Cardiac muscle cell (in vitro differentiated cells and primary cell): ENCODE data around the gene CDIPT. TPM values are rescaled to one million over a fixed set of nuclear protein-coding genes. Genes with fewer than 3 reads are reported as not detected.
A peak's percentile ranks its signal among the peaks of the same experiment; 100 is the strongest.

ENCODE experiments used
- DNase-seq, 2 donors: peaks; one replicate each; pipeline versions ENCODE4 v3.0.0 to v3.0.0-alpha.2; 2010 to 2017; ENCODE audit warnings: low read depth in 1 of 2, low spot score in 1 of 2
- H3K27ac ChIP-seq: fragments of 200-600 bp; sonication (generic); 2 replicates; pipeline ENCODE4 v1.5.1; 2016
- H3K27me3 ChIP-seq: fragments of 200-600 bp; sonication (generic); 2 replicates; pipeline ENCODE4 v1.6.0; 2016; ENCODE audit warnings: control low read depth
- H3K36me3 ChIP-seq: fragments of 200-600 bp; sonication (generic); 2 replicates; pipeline ENCODE4 v1.5.1; 2016; ENCODE audit warnings: control low read depth
- H3K4me1 ChIP-seq: fragments of 200-600 bp; sonication (generic); 2 replicates; pipeline ENCODE4 v1.8.1; 2017; ENCODE audit warnings: low read depth, mild to moderate bottlenecking, mixed run types
- H3K4me3 ChIP-seq: fragments of 200-600 bp; sonication (generic); 2 replicates; pipeline ENCODE4 v1.5.1; 2016; ENCODE audit warnings: mild to moderate bottlenecking
- H3K9me3 ChIP-seq: fragments of 200-600 bp; sonication (generic); 2 replicates; pipeline ENCODE4 v1.5.1; 2017; ENCODE audit warnings: low read depth, mild to moderate bottlenecking, control low read depth
- polyA plus RNA-seq: library from polyadenylated mRNA; unstranded; fragments of >200 nt; fragmentation: Nextera tagmentation; extraction: Ambion mirVana; gene quantifications from 2 replicates; pipeline ENCODE4 v1.2.1, GENCODE V29; 2016
- total RNA-seq: library from RNA; depleted of rRNA; stranded (reverse); fragments of >200 nt; gene quantifications from 2 replicates; pipeline ENCODE4 v1.2.3, GENCODE V29; 2016
- TF ChIP-seq, protein P1 (sequence below): IDR thresholded peaks from 2 replicates; pipeline ENCODE4 v1.5.1; 2012; ENCODE audit warnings: low read depth, mild to moderate bottlenecking, low read length

The CDIPT gene
- total and polyA plus RNA-seq, 2 experiments from 2014 or later: 139 to 144 TPM

DNA sequence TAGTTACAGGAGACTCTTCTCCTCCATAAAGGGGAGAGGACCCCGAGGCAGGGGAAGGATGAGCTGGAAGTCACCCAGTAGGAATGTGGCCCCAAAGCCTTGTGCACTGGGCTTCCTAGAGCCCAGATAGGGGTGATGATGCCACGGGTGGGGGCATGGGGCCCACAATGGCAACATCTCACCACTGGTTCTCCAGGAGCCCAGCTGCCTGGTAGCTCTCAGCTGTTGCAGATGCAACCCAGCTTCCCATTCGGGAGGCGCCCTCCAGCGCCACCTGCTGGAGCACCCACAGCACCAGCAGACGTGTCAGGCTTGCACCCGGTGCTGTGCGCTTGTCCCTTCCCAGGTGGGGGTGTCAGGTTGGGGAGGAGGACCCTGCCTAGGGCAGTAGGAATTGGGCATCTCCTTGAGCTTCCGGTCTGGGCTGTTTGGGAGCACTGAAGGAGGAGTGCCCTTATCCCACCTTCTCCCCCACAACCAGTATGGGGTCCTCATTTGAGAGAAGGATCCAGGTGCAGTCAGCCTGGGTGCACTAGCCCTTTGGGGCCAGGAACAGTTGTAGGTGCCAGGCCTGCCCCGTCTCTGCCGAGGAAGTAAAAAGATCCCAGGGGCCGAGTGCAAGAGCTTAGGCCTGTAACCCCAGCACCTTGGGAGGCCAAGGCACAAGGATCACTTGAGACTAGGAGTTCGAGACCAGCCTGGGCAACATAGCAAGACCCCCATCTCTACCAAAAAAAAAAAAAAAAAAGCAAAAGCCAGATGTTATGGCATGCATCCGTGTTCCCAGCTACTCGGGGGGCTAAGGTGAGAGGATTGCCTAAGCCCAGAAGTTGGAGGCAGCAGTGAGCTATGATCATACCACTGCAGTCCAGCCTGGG lies 14.4 kb downstream of the CDIPT start:
- no peaks in the 10 kb centered on the region for H3K36me3 ChIP-seq
- no peaks in the 10 kb centered on the region for H3K9me3 ChIP-seq
- no peak overlapping the region for H3K4me3 ChIP-seq
- H3K27ac ChIP-seq: peak overlapping the region; percentile 80
- no peaks in the 10 kb centered on the region for H3K27me3 ChIP-seq
- TF ChIP-seq, protein P1, sequence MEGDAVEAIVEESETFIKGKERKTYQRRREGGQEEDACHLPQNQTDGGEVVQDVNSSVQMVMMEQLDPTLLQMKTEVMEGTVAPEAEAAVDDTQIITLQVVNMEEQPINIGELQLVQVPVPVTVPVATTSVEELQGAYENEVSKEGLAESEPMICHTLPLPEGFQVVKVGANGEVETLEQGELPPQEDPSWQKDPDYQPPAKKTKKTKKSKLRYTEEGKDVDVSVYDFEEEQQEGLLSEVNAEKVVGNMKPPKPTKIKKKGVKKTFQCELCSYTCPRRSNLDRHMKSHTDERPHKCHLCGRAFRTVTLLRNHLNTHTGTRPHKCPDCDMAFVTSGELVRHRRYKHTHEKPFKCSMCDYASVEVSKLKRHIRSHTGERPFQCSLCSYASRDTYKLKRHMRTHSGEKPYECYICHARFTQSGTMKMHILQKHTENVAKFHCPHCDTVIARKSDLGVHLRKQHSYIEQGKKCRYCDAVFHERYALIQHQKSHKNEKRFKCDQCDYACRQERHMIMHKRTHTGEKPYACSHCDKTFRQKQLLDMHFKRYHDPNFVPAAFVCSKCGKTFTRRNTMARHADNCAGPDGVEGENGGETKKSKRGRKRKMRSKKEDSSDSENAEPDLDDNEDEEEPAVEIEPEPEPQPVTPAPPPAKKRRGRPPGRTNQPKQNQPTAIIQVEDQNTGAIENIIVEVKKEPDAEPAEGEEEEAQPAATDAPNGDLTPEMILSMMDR: peak; percentile 89
- DNase-seq: peak; percentile 68 to 74
- H3K4me1 ChIP-seq: peaks cover 9% of the 10 kb centered on the region

DNA sequence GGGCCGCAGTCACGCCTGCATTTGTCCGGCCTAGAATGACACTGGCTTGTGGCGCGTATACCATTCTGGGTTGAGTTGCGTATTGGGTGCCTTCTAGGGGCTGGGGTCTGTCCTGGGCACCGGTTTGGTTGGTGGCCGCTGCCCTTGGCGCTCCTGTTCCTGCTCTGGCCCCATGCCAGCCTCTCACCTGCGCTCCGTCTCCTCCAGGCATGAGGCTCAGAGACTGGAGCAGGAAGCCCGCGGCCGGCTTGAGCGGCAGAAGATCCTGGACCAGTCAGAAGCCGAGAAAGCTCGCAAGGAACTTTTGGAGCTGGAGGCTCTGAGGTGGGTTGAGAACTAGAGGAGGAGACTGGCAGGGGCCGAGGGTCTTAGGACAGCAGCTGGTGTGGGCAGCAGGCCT lies 17.4 kb downstream of the CDIPT start:
- H3K27ac ChIP-seq: no peak overlapping the region
- TF ChIP-seq, protein P1: no peak
- H3K4me1 ChIP-seq: peaks cover 9% of the 10 kb centered on the region
- H3K27me3 ChIP-seq: no peaks in the 10 kb centered on the region
- DNase-seq: no peak
- H3K4me3 ChIP-seq: no peak overlapping the region
- no peaks in the 10 kb centered on the region for H3K36me3 ChIP-seq
- H3K9me3 ChIP-seq: no peaks in the 10 kb centered on the region

DNA sequence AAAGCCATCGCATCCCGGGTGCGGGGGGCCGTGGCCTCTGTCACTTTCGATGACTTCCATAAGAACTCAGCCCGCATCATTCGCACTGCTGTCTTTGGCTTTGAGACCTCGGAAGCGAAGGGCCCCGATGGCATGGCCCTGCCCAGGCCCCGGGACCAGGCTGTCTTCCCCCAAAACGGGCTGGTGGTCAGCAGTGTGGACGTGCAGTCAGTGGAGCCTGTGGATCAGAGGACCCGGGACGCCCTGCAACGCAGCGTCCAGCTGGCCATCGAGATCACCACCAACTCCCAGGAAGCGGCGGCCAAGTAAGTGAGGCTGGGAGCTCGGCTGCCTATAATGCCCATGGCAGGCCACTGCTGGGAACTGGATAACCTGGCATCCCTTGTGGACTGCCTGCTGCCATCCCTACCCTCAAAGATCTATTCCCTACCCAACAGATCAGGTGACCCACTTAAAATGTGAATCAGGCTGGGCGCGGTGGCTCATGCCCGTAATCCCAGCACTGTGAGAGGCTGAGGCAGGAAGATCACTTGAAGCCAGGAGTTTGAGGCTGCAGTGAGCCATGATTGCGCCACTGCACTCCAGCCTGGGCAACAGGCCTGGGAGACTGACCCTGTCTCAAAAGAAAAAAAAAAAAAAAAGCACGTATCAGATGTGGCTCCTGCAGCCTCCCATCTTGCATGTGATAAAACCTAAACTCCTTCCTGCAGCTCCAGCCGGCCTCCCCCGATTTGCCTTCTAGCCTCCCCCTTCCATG lies 18.3 kb downstream of the CDIPT start:
- Histone ChIP-seq H3K4me3 (no peak overlapping the region), H3K4me1 (peaks cover 7% of the 10 kb centered on the region), H3K27ac (no peak overlapping the region)

DNA sequence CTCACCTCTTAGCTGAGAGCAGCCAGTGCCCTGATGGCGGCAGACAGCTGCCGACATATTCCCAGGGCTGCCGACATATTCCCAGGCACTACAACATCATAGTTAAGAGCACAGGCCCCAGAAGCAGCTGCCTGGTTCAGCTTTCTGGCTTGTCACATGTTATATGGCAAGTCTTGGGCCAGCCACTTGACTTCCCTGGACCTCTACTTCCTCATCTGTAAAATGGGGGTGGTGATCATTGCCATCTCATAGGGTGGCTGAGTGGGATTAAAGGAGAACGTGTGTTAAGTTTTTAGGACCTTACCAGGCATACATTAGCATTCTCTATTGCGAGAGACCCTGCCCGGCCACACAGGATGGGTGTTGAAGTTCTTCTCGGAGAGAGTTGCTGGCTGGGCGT lies 19.1 kb downstream of the CDIPT start:
- Histone ChIP-seq H3K4me3 (no peak overlapping the region), H3K36me3 (no peaks in the 10 kb centered on the region), H3K4me1 (no peaks in the 10 kb centered on the region), H3K27ac (no peak overlapping the region), H3K9me3 (no peaks in the 10 kb centered on the region), H3K27me3 (no peaks in the 10 kb centered on the region)
- TF ChIP-seq, protein P1: no peak
- no peak for DNase-seq

More for the DNA sequence above, 18.3 kb downstream of the CDIPT start:
- Histone ChIP-seq H3K36me3 (no peaks in the 10 kb centered on the region), H3K27me3 (no peaks in the 10 kb centered on the region), H3K9me3 (no peaks in the 10 kb centered on the region)
- peak in 1 of 2 donors; percentile 85 for DNase-seq
- TF ChIP-seq, protein P1: no peak

DNA sequence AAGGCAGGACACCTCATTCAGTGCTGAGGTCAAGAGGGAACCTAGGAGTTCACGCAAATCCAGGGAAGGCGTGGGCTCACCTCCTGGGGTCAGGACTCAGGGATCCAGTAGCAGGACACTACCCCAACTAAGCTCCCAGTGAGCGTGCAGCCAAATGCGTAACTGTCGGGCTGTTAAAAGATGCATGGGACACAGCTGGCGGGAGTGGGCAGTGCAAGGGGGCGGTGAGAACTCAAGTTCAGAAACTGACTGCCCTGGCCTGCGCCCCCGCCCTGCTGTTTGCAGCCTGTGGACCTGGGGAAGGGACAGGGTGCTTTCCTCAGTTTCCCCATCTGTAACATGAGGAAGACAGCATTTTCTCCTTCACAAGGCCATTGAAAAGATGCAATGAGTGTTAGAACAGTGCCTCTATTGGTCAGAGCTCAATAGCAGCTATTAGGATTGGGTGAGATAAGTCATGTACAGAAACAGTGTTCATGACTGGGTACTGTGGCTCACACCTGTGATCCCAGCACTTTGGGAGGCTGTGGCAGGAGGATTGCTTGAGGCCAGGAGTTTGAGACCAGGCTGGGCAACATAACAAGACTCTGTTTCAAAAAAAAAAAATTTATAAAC lies 20.2 kb downstream of the CDIPT start:
- Histone ChIP-seq H3K36me3 (no peaks in the 10 kb centered on the region), H3K27ac (no peak overlapping the region), H3K9me3 (no peaks in the 10 kb centered on the region), H3K4me1 (no peaks in the 10 kb centered on the region), H3K4me3 (no peak overlapping the region), H3K27me3 (no peaks in the 10 kb centered on the region)
- no peak for DNase-seq
- TF ChIP-seq, protein P1: no peak
